GM21723 (cell line): ENCODE results near the gene TMEM208.
A peak's percentile ranks its signal among the peaks of the same experiment; 100 is the strongest.

Experiments
- ATAC-seq: cut with Tn5 transposase; IDR thresholded peaks from one replicate; pipeline ENCODE4 v1.9.1; 2021; ENCODE audit warnings: mild to moderate bottlenecking, moderate library complexity; ENCODE audit not compliant: unreplicated experiment

Gene TMEM208

DNA sequence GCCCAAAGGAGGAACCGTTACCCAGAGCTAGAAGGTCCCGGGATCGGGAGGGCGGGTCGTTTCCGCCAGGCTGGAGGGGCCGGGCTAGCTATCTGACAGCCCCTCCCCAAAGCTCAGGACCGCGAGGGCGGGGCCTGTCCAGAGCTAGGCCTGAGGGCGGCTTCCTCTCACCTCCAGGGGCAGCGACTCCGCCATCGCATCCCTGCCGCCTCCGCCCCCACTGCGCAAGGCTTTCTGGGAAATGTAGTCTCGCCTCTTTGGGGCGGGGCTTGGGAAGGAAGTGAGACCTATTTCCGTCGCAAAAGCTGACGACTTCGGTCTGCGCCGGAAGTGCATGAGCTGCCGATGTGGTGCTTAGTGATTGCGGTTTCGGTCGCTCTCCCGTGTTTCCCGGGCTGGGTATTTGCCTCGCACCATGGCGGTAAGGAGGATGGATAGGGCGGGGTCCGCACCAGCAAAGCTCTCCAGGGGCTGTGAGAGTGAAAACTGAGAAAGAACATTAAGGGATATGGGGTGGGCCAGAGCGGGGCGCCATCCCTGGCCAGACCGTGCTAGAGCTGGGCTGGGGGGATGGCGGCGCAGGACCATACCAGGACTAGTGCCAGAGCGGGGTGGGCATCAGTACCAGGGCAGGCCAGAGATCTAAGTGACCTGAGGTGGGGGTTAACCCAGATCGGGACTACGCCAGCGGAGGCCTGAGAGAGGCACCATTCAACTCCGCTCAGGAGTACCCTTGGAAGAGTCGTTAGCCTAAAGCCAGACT, at the start of gene TMEM208:
Gene TMEM208 (plus strand): TSS at position 327 of the 763 bp plus-strand sequence. CDS start 89 bp downstream, at position 416.
- peak; percentile 93 for ATAC-seq

GRCh38 chr16:67177743-67178699, 48.9 kb upstream of the TMEM208 start:
- no peak for ATAC-seq

- ATAC-seq = no peak
Observed at GRCh38 chr16:67179421-67180080, 47.4 kb upstream of the TMEM208 start.

DNA sequence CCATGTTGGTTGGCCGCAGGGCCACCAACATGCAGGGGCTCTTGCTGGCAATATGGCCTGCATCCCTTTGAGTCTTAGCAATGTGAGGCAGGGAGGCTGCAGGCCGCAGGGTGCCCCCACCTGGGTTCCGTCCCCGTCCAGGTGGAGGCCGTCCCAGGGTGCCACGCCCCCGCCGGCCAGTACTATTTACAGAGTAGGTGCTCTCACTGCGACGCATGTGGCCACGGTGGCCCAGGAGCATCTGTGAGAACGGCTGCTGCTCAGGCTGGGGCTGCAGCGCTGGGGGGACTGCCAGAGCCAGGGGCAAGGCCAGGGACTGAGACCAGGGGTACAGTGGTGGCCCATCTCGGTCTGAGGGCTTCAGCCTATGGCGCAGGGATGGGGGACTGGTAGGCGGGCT, 46.8 kb upstream of the TMEM208 start:
- no peak for ATAC-seq

GRCh38 chr16:67181346-67181745, 45.6 kb upstream of the TMEM208 start:
- no peak for ATAC-seq

DNA sequence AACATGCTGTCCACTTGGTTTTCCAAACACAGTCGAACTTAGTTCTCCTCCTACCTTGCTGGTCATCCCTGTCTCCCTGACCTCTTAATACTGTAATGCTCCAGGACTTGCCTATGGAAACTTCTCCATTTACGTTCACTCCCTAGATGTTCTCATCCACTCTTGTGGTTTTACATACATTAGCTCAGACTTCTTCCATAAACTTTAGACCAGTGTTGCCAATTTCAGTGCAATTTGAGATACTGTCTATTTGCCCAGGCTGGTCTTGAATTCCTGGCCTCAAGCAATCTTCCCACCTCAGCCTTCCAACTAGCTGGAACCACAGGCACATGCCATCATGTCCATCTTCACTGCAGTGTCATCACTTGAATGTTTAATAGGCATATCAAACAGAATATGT, 44.6 kb upstream of the TMEM208 start:
- ATAC-seq = no peak

DNA sequence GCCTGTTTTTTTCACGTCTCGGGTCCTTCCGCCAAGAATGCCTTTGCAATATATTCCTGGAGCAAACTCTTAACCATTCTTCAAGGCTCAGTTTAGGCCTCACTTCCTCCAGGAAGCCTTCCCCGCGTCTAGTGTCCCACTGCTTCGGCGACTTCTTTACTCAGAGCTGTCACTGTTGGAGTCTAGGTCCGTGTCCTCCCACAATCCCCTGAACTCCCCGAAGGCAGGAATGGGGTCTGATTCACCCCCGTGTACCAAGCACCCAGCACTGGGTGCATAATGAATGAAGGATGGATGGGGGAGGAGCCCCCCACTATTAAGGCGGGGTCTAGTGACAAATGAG, 43.7 kb upstream of the TMEM208 start:
- ATAC-seq = no peak

GRCh38 chr16:67183627-67184452, 43.1 kb upstream of the TMEM208 start, which contains the start of gene MATCAP1:
Gene MATCAP1, minus strand, starts transcription at chr16:67183963. Its CDS starts 3,353 bp downstream, at chr16:67180610.
- ATAC-seq = peak; percentile 92

DNA sequence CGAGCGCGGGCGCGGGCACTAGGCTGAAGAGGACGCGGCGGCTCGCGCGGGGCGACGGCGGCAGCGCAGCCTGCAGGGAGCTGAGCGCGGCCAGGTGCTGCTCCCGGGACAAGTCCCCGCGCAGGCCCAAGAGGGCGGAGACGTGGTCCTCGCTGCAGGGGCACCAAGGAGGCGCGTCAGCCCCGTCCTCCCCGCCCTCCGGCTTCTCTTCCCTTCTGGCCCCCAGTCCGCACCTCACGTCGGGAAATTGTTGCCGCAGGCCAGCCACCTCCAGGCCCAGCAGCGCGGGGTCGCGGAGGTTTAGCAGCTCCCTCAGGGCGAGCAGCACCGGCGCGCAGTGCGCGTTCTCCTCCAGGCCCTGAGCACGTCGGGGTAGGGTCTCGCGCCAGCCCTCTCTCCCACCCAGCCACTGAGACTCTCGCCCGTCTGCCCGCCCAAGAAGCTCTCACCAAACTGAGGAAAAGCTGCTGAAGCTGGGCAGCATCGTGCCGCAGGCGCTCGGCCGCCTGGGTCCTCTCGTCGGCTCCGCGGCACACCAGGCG, 42.4 kb upstream of the TMEM208 start:
- ATAC-seq = peak; percentile 13

DNA sequence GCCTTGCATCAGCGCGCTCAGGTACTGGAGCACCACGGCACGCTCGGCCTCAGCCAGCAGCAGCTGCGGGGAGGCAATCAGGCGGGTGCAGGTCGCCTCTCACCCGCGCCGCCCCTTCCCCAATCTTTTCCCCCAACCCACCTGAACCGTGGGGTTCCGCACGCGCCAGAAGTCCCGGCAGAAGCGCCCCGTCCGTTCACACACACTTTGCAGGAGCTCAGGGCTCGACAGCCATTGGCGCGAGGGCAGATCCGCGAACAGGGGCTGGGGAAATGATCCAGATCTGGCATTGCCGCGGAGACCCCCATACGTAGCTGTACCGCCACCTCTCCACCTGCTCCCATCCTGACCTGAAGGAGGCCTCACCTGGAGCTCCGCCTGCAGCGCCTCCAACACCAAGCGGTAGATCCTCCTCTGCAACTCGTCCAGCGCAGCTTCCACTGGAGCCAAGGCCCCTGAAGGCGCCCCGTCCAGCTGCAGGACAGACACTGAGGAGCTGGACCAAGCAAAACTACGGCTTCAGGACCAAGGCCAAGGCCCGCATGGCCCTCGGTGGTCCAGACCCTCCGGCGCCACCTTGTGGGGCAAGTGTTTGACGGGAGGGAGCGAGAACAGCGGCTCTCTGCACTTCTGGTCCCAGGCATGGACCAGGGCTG, 41.8 kb upstream of the TMEM208 start:
- peak; percentile 31 for ATAC-seq

- ATAC-seq = no peak
Observed at GRCh38 chr16:67185651-67186134, 41.2 kb upstream of the TMEM208 start.

DNA sequence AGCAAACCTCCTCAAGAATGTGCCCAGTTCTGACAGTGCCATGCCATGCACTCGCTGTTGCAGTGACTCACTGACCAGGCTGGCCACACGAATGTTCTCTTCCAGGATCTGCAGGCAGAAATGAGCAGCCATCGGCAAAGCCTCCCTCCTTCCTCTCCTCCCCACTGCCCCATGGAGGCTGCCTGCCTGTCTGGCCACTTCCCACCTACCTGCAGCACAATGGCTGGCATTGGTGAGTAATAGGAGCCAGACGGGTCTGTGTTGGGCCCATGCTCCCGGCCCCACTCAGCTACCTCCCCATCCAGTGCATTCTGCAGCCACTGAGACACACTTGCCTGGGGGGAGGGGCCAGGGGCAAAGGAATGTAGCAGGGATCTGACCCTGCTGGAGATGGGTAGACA, 40.4 kb upstream of the TMEM208 start:
- no peak for ATAC-seq

- no peak for ATAC-seq
Observed at GRCh38 chr16:67187175-67187890, 39.6 kb upstream of the TMEM208 start.

DNA sequence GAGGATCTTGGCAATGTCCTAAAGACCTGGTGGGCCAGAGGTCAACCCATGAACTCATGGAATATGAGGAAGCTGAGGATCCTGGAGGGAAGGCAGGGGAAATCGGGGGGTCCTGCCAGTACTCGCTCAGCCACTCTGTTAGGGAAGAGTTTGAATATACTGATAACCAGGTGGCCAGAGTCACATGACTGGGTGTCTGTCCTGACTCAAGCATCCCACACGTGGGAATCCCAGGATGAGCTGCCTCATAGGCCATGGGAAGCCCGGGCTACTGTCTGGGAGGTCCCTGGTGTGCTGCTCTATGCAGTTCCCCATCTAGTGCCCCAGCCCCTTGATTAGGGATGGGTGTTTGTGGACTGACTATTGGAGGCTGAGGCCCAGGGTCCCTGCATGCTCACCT, 38.6 kb upstream of the TMEM208 start:
- no peak for ATAC-seq

GRCh38 chr16:67188798-67189197, 38.1 kb upstream of the TMEM208 start:
- no peak for ATAC-seq

DNA sequence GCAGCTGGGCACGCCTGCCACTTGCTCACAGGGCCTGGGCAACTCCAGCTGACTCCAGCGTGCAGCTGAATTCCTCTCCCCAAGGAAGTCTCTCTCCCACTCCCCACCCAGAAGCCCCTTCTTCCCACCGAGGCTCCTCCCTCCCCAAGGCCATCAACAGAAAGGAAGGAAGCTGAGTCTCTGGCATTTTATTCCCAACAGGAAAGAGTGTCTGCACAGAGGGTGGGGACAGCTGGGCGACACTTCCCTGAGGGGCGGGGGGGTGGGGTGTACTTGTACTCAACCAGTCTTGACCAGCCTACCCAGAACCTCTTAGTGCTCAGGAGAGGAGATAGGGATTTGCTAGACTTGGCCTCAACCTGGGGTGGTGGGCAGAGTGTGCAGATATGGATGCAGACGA, 36.9 kb upstream of the TMEM208 start, which contains the start of gene EXOC3L1:
Gene EXOC3L1 (minus strand): TSS at position 96 of the 400 bp plus-strand sequence. CDS start 460 bp downstream, outside the sequence.
- no peak for ATAC-seq

- no peak for ATAC-seq
Observed at GRCh38 chr16:67190448-67191399, 36.2 kb upstream of the TMEM208 start.
